DOHH2 (cell line): ENCODE measurements around the gene ABHD12.

Experiments
- H3F3A ChIP-seq: fragments of 200-600 bp; sonication (generic), shearing (Covaris generic); 2 replicates; pipeline ENCODE4 v1.6.0; 2016; ENCODE audit warnings: antibody characterized with exemption, mild to moderate bottlenecking; ENCODE audit not compliant: control insufficient read depth, insufficient read depth
- H3K27ac ChIP-seq: fragments of 200-600 bp; sonication (generic); 2 replicates; pipeline ENCODE4 v1.5.1; 2014; ENCODE audit warnings: low read depth, mild to moderate bottlenecking, low read length, moderate library complexity
- H3K27me3 ChIP-seq: fragments of 200-600 bp; sonication (generic); 2 replicates; pipeline ENCODE4 v1.6.1; 2014; ENCODE audit warnings: mild to moderate bottlenecking, low read length, mixed read lengths; ENCODE audit not compliant: control insufficient read depth
- H3K36me3 ChIP-seq: fragments of 200-600 bp; sonication (generic); 2 replicates; pipeline ENCODE4 v1.6.1; 2014; ENCODE audit warnings: mild to moderate bottlenecking, low read length, moderate library complexity, mixed read lengths; ENCODE audit not compliant: control insufficient read depth
- H3K4me1 ChIP-seq: fragments of 200-600 bp; sonication (generic); 2 replicates; pipeline ENCODE4 v1.6.1; 2014; ENCODE audit warnings: mild to moderate bottlenecking, low read length, mixed read lengths; ENCODE audit not compliant: control insufficient read depth
- H3K4me2 ChIP-seq: fragments of 200-600 bp; sonication (generic); 2 replicates; pipeline ENCODE4 v1.6.0; 2014; ENCODE audit warnings: mild to moderate bottlenecking, low read length, moderate library complexity
- H3K4me3 ChIP-seq: fragments of 200-600 bp; sonication (generic); 2 replicates; pipeline ENCODE4 v1.5.1; 2014; ENCODE audit warnings: mild to moderate bottlenecking, low read length, mixed read lengths
- H3K79me2 ChIP-seq: fragments of 200-600 bp; sonication (generic); 2 replicates; pipeline ENCODE4 v1.6.1; 2014; ENCODE audit warnings: mild to moderate bottlenecking, low read length, mixed read lengths; ENCODE audit not compliant: control insufficient read depth
- H3K9me2 ChIP-seq: fragments of 200-600 bp; sonication (generic); replicated peaks from 2 replicates; pipeline ENCODE4 v1.6.1; 2014; ENCODE audit warnings: mild to moderate bottlenecking, low read length, mixed read lengths; ENCODE audit not compliant: control insufficient read depth
- H3K9me3 ChIP-seq: fragments of 200-600 bp; sonication (generic); 2 replicates; pipeline ENCODE4 v1.6.1; 2014; ENCODE audit warnings: antibody characterized with exemption, low read length, mixed read lengths; ENCODE audit not compliant: control insufficient read depth, insufficient read depth
- H4K20me1 ChIP-seq: fragments of 200-600 bp; sonication (generic); 2 replicates; pipeline ENCODE4 v1.6.0; 2014; ENCODE audit warnings: low read depth, mild to moderate bottlenecking, antibody characterized with exemption, low read length, moderate library complexity; ENCODE audit not compliant: control insufficient read depth, insufficient read depth
- CTCF ChIP-seq: fragments of 200-600 bp; sonication (generic); IDR thresholded peaks from one replicate; pipeline ENCODE4 v1.5.1; 2014; ENCODE audit warnings: antibody characterized with exemption, mild to moderate bottlenecking, low read depth, low read length; ENCODE audit not compliant: poor library complexity, severe bottlenecking
- EZH2phosphoT487 ChIP-seq: fragments of 200-600 bp; sonication (generic); IDR thresholded peaks from 2 replicates; pipeline ENCODE4 v1.6.1; 2017; ENCODE audit warnings: borderline replicate concordance, mild to moderate bottlenecking, antibody characterized with exemption, low read length, moderate library complexity, mixed read lengths

The ABHD12 gene

GRCh38 chr20:25254986-25255680 is 135.5 kb downstream of the ABHD12 start:
- Histone ChIP-seq H4K20me1 (peaks cover 7% of the 10 kb centered on the region; the same call in 1 of the 2 replicates), H3K79me2 (peaks cover 44% of the 10 kb centered on the region)
- TF ChIP-seq EZH2phosphoT487 (no peak), CTCF (no peak)

GRCh38 chr20:25254571-25254970 is 136.1 kb downstream of the ABHD12 start:
- Histone ChIP-seq H3K27me3 (no peaks in the 10 kb centered on the region), H3F3A (no peaks in the 10 kb centered on the region), H3K4me3 (no peak overlapping the region), H3K9me3 (no peaks in the 10 kb centered on the region), H3K79me2 (peaks cover 50% of the 10 kb centered on the region), H3K36me3 (peaks cover 5% of the 10 kb centered on the region), H3K9me2 (no peaks in the 10 kb centered on the region), H3K4me1 (peaks cover under 1% of the 10 kb centered on the region; the same call in 1 of the 2 replicates), H3K4me2 (no peak overlapping the region), H3K27ac (no peak overlapping the region), H4K20me1 (peaks cover 9% of the 10 kb centered on the region; the same call in 1 of the 2 replicates)
- TF ChIP-seq EZH2phosphoT487 = no peak
- no peak for TF ChIP-seq CTCF

More at GRCh38 chr20:25254986-25255680, 135.5 kb downstream of the ABHD12 start:
- no peaks in the 10 kb centered on the region for H3K9me2 ChIP-seq
- H3K9me3 ChIP-seq = no peaks in the 10 kb centered on the region
- no peak overlapping the region for H3K4me2 ChIP-seq
- no peak overlapping the region for H3K27ac ChIP-seq
- no peaks in the 10 kb centered on the region for H3K27me3 ChIP-seq
- peaks cover 10% of the 10 kb centered on the region for H3K36me3 ChIP-seq
- no peaks in the 10 kb centered on the region for H3K4me1 ChIP-seq
- H3F3A ChIP-seq = no peaks in the 10 kb centered on the region
- no peak overlapping the region for H3K4me3 ChIP-seq

GRCh38 chr20:25253606-25254275 is 136.9 kb downstream of the ABHD12 start:
- TF ChIP-seq CTCF = no peak
- Histone ChIP-seq H3K79me2 (peaks cover 58% of the 10 kb centered on the region), H4K20me1 (peaks cover 12% of the 10 kb centered on the region; the same call in 1 of the 2 replicates), H3K36me3 (peaks cover under 1% of the 10 kb centered on the region; the same call in 1 of the 2 replicates), H3K4me3 (no peak overlapping the region), H3K4me1 (peaks cover 9% of the 10 kb centered on the region), H3K27ac (no peak overlapping the region), H3K27me3 (no peaks in the 10 kb centered on the region), H3F3A (no peaks in the 10 kb centered on the region), H3K4me2 (no peak overlapping the region), H3K9me2 (no peaks in the 10 kb centered on the region), H3K9me3 (no peaks in the 10 kb centered on the region)
